ENCODE measurements around the gene CPLANE2.
A peak's percentile ranks its signal among the peaks of the same experiment; 100 is the strongest.

CPLANE2 gene

DNA sequence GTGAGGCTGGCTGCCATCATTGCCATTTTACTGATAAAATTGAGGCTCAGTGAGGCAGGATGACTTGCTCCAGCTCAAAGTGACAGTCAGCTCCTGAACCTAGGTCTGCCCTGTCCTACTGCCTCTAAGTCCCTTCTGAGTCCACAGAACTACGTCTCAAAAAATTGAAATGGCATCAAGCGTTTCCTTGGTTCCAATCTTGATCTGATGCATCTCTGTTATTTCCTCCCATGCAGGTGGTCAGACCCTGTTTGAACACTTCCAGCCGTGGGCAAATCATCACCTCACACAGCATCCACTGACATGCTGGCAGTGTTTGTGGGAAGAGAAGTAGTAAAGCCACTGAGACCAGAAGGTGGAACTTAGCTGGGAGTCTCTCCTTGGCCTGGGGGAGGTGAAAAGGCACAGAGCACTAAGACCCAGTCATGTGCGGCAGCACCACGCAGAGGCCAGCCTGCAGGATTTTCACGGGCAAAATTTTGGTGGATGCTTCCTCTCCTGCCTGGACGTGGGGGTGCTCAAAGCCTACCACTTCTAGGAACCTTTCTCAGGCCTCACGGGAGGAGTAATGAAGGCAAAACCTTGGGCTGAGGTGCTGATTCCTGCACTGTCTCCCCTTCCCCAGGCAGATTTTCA is 7.8 kb upstream of the CPLANE2 start:
- DNase-seq (ENCODE audit: extremely low read depth, low read depth) = no peak
- TF ChIP-seq CTCF (IDR thresholded peaks at IDR 0.05; ENCODE audit: low read depth, low read length, missing control alignments) = no peak
- no peak overlapping the region for H3K4me3 ChIP-seq (replicated peaks; ENCODE audit: low read depth, low read length)

GRCh38 chr1:16243936-16244649 is 7.1 kb upstream of the CPLANE2 start:
- H3K4me3 ChIP-seq (replicated peaks; ENCODE audit: low read depth, low read length) = no peak overlapping the region
- TF ChIP-seq CTCF (IDR thresholded peaks at IDR 0.05; ENCODE audit: low read depth, low read length, missing control alignments) = peak; percentile 86
- DNase-seq (ENCODE audit: extremely low read depth, low read depth) = peak; percentile 66

DNA sequence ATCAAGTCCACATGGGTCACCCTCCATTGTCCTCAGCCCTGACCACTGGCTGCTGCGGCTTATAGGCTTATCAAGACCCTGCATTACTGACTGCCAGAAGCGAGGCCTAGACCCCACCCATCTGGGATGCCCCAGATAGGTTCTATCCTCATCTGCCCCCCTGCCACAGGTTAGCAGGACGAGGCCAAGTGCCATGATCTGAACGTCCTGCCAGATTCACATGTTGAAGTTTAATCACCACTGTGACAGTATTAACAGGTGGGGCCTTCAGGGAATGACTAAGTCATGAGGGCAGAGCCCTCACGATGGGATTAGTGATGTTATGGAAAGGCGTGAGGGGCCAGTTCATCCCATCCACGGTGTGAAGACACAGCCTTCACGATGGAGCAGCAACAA is 6.2 kb upstream of the CPLANE2 start:
- no peak for DNase-seq (ENCODE audit: extremely low read depth, low read depth)
- TF ChIP-seq CTCF (IDR thresholded peaks at IDR 0.05; ENCODE audit: low read depth, low read length, missing control alignments) = no peak
- H3K4me3 ChIP-seq (replicated peaks; ENCODE audit: low read depth, low read length) = no peak overlapping the region

- DNase-seq (ENCODE audit: extremely low read depth, low read depth) = no peak
- no peak for TF ChIP-seq CTCF (IDR thresholded peaks at IDR 0.05; ENCODE audit: low read depth, low read length, missing control alignments)
- no peak overlapping the region for H3K4me3 ChIP-seq (replicated peaks; ENCODE audit: low read depth, low read length)
Measured at GRCh38 chr1:16242556-16243214, 5.7 kb upstream of the CPLANE2 start.

DNA sequence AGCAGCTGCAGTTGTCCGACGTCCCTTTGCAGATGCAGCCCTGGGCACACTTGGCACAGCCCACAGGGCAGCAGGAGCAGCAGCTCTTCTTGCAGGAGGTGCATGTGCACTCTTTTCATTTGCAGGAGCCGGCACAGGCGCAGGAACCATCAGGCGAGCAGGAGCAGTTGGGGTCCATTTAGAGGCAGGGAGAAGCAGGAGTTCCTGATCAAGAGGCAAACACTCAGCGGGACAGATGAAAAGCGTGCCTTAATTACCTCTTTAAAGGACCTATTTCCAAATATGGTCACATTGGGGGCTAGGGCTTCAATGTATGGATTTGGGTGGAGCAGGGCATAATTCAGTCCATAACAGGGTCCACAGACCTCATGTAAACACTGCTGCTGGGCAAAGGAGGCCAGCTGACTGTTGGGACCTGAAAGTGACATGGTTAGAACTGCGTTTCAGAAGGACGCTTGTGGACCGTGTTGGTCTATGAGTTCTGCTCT is 4.3 kb upstream of the CPLANE2 start:
- H3K4me3 ChIP-seq (replicated peaks; ENCODE audit: low read depth, low read length) = no peak overlapping the region
- no peak for DNase-seq (ENCODE audit: extremely low read depth, low read depth)
- no peak for TF ChIP-seq CTCF (IDR thresholded peaks at IDR 0.05; ENCODE audit: low read depth, low read length, missing control alignments)

DNA sequence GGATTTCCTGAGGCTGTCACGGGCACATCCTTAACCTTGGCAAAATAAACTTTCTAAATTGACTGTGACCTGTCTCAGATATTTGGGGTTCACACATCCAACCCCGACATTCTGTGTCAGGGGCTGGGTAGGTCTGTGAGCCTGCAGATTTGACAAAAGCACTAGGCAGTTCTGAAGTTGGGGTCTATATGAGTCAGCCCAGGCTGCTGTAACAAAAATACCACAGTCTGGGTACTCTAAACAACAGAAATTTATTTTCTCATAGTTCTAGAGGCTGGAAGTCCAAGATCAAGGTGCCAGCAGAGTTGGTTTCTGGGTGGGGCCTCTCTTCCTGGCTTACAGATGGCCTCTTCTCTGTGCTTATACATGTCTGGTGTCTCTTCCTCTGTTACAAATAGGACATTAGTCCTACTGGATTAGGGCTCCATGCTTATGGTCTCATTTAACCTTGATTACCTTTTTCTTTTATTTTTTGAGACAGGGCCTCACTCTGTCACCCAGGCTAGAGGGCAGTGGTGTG is 3.0 kb upstream of the CPLANE2 start:
- no peak for TF ChIP-seq CTCF (IDR thresholded peaks at IDR 0.05; ENCODE audit: low read depth, low read length, missing control alignments)
- no peak for DNase-seq (ENCODE audit: extremely low read depth, low read depth)
- no peak overlapping the region for H3K4me3 ChIP-seq (replicated peaks; ENCODE audit: low read depth, low read length)

Measured in HFF-Myc (cell line).